ENCODE measurements around the gene LGALS3BP.

GRCh38 chr17:78995022-78995760 lies 15.5 kb upstream of the LGALS3BP start:
- TF ChIP-seq CTCF (IDR thresholded peaks at IDR 0.05; ENCODE audit: insufficient read depth, low read length): no peak
- no peak for TF ChIP-seq POLR2AphosphoS5 (IDR thresholded peaks at IDR 0.05; ENCODE audit: low read depth)
- no peak for TF ChIP-seq GABPA (IDR thresholded peaks at IDR 0.05; ENCODE audit: low read depth)
- TF ChIP-seq REST (IDR thresholded peaks at IDR 0.05; ENCODE audit: insufficient replicate concordance, low read depth): no peak

All from HL-60 (cell line).